CD4-positive, alpha-beta T cell (primary cell): ENCODE results near the gene PROSER2. TPM values are rescaled to one million over a fixed set of nuclear protein-coding genes. Genes with fewer than 3 reads are reported as not detected.
A peak's percentile ranks its signal among the peaks of the same experiment; 100 is the strongest.

ENCODE experiments used
- ATAC-seq: fragments of 200-7000 bp; cut with Tn5 transposase; one replicate; pipeline ENCODE4 v1.10.0; 2022; ENCODE audit warnings: mild to moderate bottlenecking; ENCODE audit not compliant: poor library complexity
- CTCF ChIA-PET: fragments of 350-600 bp; sonication (Branson Sonifier 250); formaldehyde crosslinking; loops from one replicate; lab custom pipeline; 2021; ENCODE audit warnings: antibody characterized with exemption, inconsistent platforms; lab: Charles Lee
- POLR2A ChIA-PET: fragments of 350-600 bp; sonication (Branson Sonifier 250); formaldehyde crosslinking; loops from one replicate; lab custom pipeline; 2021; ENCODE audit warnings: antibody characterized with exemption, inconsistent platforms; lab: Charles Lee
- DNase-seq, 14 experiments: peaks; one replicate each; pipeline ENCODE4 v3.0.0-alpha.2; 2013 to 2020; ENCODE audit warnings: mixed read lengths in 2 of 14
- H3K27ac ChIP-seq, 2 donors: one replicate each; pipeline versions ENCODE4 v1.5.1 to v1.7.0; 2013; ENCODE audit warnings: low read length in 2 of 2, low read depth in 1 of 2, mild to moderate bottlenecking in 1 of 2
- H3K27me3 ChIP-seq, 2 experiments: 1 replicate in 1 of 2; 2 replicates in 1 of 2; pipeline versions ENCODE4 v1.6.1 to v1.7.0; 2013; ENCODE audit warnings: low read length in 2 of 2, control low read depth in 1 of 2, mild to moderate bottlenecking in 1 of 2, moderate library complexity in 1 of 2; ENCODE audit not compliant: insufficient read depth in 2 of 2, control insufficient read depth in 1 of 2
- H3K36me3 ChIP-seq: one replicate; pipeline ENCODE4 v1.6.1; 2013; ENCODE audit warnings: low read length, control low read depth; ENCODE audit not compliant: insufficient read depth
- H3K4me1 ChIP-seq: one replicate; pipeline ENCODE4 v1.6.1; 2013; ENCODE audit warnings: low read length, control low read depth; ENCODE audit not compliant: insufficient read depth
- H3K4me3 ChIP-seq: one replicate; pipeline ENCODE4 v1.5.1; 2013; ENCODE audit warnings: mild to moderate bottlenecking, low read length, moderate library complexity
- H3K9me3 ChIP-seq, 2 experiments: 1 replicate in 1 of 2; 2 replicates in 1 of 2; pipeline versions ENCODE4 v1.6.1 to v1.7.0; 2013; ENCODE audit warnings: low read length in 2 of 2, mild to moderate bottlenecking in 2 of 2, control low read depth in 1 of 2, moderate library complexity in 1 of 2; ENCODE audit not compliant: control insufficient read depth in 1 of 2, insufficient read depth in 1 of 2
- H3K27ac Mint-ChIP-seq: one replicate; pipeline ENCODE4 v1.8.0; 2020; ENCODE audit warnings: mixed read lengths
- H3K27me3 Mint-ChIP-seq: one replicate; pipeline ENCODE4 v1.8.0; 2021; ENCODE audit warnings: mixed read lengths
- H3K36me3 Mint-ChIP-seq: one replicate; pipeline ENCODE4 v1.8.0; 2021; ENCODE audit warnings: low read depth, mixed read lengths
- H3K4me1 Mint-ChIP-seq: one replicate; pipeline ENCODE4 v1.8.0; 2021; ENCODE audit warnings: low read depth, mixed read lengths
- H3K4me3 Mint-ChIP-seq: one replicate; pipeline ENCODE4 v1.8.0; 2020; ENCODE audit warnings: mild to moderate bottlenecking, mixed read lengths
- H3K9me3 Mint-ChIP-seq: one replicate; pipeline ENCODE4 v1.8.0; 2020; ENCODE audit warnings: mixed read lengths
- CTCF ChIP-seq: fragments of 200-600 bp; IDR thresholded peaks from one replicate; pipeline ENCODE4 v1.8.0; 2022; ENCODE audit warnings: antibody characterized with exemption, mild to moderate bottlenecking
- intact Hi-C, 2 experiments: fragments of 100-400 bp; cut with DNase I in 1 of 2; cut with micrococcal nuclease in 1 of 2; formaldehyde crosslinking; loops; one replicate each; pipeline versions ENCODE4 v1.15.1 to v1.9.0; 2023 to 2025; cut with DNase I, micrococcal nuclease
- total RNA-seq, 174 experiments: library from RNA in 2 of 174; stranded (reverse) in 2 of 174; gene quantifications; one replicate each; pipeline ENCODE4 v1.2.3 and lab custom pipeline; 2021 to 2026

Gene PROSER2
- total RNA-seq, 2 experiments from 2014 or later, result 1.1 TPM

DNA sequence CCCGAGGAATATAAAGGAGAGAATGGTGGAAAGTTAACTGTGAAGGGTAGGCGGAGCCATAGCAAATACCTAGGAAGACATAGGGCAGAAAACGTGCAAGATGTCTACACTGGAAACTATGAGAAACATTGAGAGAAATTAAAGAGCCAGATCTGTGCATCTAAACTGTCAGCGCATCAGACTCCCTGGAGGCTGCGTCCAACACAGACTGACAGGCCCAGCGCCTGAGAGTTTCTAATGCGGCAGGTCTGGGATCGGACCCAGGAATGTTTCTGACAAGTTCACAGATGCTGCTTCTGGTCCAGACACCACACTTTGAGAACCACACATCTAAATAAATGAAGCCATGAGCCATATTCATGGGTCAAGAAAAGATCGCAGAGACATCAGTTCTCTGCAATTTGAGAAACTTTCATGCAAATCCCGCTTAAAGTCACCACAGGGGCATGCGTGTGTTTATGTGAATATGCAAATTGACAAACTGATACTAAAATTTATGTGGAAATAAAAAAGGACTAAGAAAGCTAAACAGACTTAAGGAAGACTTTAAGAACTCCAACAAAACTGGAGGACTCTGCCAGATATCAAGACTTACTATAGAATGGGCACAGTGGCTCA, 38.8 kb downstream of the PROSER2 start:
- Histone ChIP-seq H3K27me3 (no peaks in the 10 kb centered on the region), H3K9me3 (no peaks in the 10 kb centered on the region), H3K4me3 (no peak overlapping the region), H3K36me3 (no peaks in the 10 kb centered on the region), H3K27ac (peak overlapping the region in 1 of 2 donors; percentile 83), H3K4me1 (peaks cover 18% of the 10 kb centered on the region)
- H3K27ac Mint-ChIP-seq, result no peak overlapping the region
- H3K27me3 Mint-ChIP-seq, result peaks cover 5% of the 10 kb centered on the region
- POLR2A ChIA-PET, result no interaction called here
- intact Hi-C loops, result no loop called here
- no peak for TF ChIP-seq CTCF
- DNase-seq (no peak), ATAC-seq (no peak)
- CTCF ChIA-PET, result no interaction called here
- peaks cover 15% of the 10 kb centered on the region for H3K4me1 Mint-ChIP-seq
- no peak overlapping the region for H3K4me3 Mint-ChIP-seq
- no peaks in the 10 kb centered on the region for H3K36me3 Mint-ChIP-seq
- no peaks in the 10 kb centered on the region for H3K9me3 Mint-ChIP-seq

DNA sequence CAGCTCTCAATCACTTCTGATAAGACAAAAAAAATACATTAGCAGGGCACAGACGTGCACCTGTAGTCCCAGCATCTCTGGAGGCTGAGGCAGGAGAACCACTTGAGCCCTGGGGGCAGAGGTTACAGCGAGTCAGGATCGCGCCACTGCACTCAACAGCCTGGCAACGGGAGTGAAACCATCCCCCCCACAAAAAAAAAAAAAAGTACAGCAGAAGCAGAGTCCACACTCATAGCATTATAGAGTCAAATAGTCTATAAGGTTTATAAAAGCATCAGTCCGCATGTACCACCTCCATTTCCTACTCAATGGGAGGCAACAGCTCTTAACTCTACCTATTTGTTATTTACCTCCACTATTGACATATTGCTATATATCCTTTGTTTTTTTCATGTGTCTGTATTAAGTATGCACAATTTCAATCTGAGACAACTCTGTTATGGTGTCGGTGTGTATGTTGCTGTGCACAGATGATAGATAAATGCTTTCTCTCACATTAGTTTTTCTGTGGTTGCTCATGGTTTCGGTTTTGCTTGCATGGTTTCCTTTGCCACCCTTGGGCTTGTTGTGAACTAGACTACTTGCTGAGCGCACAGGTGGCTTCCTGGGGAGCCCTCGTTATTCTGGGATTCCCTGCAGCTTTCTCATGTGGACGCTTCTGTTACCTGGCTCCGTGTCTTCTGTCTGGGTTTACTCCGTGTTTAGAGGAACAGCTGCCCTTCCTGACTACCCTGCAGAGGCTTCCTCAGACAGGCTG, 40.4 kb downstream of the PROSER2 start:
- peak overlapping the region; percentile 44 for H3K4me3 ChIP-seq
- ATAC-seq, result no peak
- H3K36me3 ChIP-seq, result no peaks in the 10 kb centered on the region
- Mint-ChIP-seq H3K9me3 (no peaks in the 10 kb centered on the region), H3K27me3 (peaks cover 5% of the 10 kb centered on the region), H3K36me3 (no peaks in the 10 kb centered on the region), H3K27ac (no peak overlapping the region), H3K4me3 (no peak overlapping the region), H3K4me1 (peaks cover 15% of the 10 kb centered on the region)
- TF ChIP-seq CTCF, result no peak
- DNase-seq, result peak in 10 of 14 experiments; percentile 11 to 75 (median 54)
- H3K27ac ChIP-seq, result peak overlapping the region; percentile 62 to 83
- H3K9me3 ChIP-seq, result no peaks in the 10 kb centered on the region
- peaks cover 18% of the 10 kb centered on the region for H3K4me1 ChIP-seq
- intact Hi-C loops, result no loop called here
- CTCF ChIA-PET, result no interaction called here
- POLR2A ChIA-PET, result no interaction called here
- H3K27me3 ChIP-seq, result no peaks in the 10 kb centered on the region

DNA sequence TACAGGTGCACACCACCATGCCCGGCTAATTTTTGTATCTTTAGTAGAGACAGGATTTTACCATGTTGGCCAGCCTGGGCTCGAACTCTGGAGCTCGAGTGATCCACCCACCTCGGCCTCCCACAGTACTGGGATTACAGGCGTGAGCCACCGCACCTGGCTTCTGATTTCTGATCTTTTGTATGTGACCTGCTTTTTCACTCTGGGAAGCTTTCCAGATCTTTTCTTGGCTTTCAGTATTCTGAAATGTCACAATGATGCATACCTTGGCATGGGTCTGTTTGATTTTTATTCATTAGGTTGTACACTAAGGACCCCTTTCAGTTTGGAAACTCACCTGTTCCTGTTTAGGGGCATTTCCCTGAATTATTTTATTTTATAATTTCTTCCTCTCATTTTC, 41.6 kb downstream of the PROSER2 start:
- Mint-ChIP-seq H3K4me1 (peaks cover 15% of the 10 kb centered on the region), H3K36me3 (no peaks in the 10 kb centered on the region), H3K27me3 (peaks cover 5% of the 10 kb centered on the region), H3K27ac (no peak overlapping the region), H3K9me3 (no peaks in the 10 kb centered on the region), H3K4me3 (no peak overlapping the region)
- H3K36me3 ChIP-seq, result no peaks in the 10 kb centered on the region
- POLR2A ChIA-PET, result no interaction called here
- H3K4me3 ChIP-seq, result no peak overlapping the region
- CTCF ChIA-PET, result no interaction called here
- H3K4me1 ChIP-seq, result peaks cover 18% of the 10 kb centered on the region
- DNase-seq, result no peak
- H3K27me3 ChIP-seq, result no peaks in the 10 kb centered on the region
- intact Hi-C loops, result no loop called here
- ATAC-seq, result no peak
- TF ChIP-seq CTCF, result no peak
- H3K9me3 ChIP-seq, result no peaks in the 10 kb centered on the region
- H3K27ac ChIP-seq, result no peak overlapping the region
